Fibroblast of lung (primary cell): ENCODE measurements around the gene SLC6A7.

Source experiments
- EZH2 ChIP-seq: IDR thresholded peaks from 2 replicates; pipeline ENCODE4 v1.5.1; 2012; ENCODE audit warnings: low read length, control low read depth, mild to moderate bottlenecking; ENCODE audit errors: missing control alignments
- TF ChIP-seq, protein P1 (sequence below), 2 donors: IDR thresholded peaks in 1 of 2; conservative IDR thresholded peaks in 1 of 2; 1 replicate in 1 of 2; 2 replicates in 1 of 2; pipeline ENCODE4 v1.5.1; 2011 to 2012; ENCODE audit warnings: low read length in 2 of 2, control low read depth in 1 of 2, inconsistent platforms in 1 of 2, low read depth in 1 of 2, mild to moderate bottlenecking in 1 of 2

DNA sequence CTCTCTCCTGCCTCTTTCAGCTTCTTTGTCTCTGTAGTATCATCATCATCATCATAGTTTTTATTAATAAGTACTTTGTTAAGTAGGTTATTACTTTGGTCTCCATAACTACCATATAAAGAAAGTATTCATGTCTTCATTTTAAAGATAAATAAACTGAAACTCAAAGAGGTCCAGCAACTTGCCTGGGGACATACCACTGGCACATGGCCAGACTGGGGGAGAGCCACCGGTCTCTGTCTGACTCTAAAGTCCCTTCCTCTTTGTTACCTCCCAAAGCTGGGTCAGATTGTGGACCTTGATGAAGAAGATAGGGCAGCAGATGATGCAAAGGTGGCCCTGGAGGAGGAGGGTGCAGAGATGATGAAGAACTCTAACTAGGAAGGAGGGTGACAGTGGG lies 14.8 kb upstream of the SLC6A7 start:
- no peak for TF ChIP-seq EZH2
- TF ChIP-seq, protein P1, sequence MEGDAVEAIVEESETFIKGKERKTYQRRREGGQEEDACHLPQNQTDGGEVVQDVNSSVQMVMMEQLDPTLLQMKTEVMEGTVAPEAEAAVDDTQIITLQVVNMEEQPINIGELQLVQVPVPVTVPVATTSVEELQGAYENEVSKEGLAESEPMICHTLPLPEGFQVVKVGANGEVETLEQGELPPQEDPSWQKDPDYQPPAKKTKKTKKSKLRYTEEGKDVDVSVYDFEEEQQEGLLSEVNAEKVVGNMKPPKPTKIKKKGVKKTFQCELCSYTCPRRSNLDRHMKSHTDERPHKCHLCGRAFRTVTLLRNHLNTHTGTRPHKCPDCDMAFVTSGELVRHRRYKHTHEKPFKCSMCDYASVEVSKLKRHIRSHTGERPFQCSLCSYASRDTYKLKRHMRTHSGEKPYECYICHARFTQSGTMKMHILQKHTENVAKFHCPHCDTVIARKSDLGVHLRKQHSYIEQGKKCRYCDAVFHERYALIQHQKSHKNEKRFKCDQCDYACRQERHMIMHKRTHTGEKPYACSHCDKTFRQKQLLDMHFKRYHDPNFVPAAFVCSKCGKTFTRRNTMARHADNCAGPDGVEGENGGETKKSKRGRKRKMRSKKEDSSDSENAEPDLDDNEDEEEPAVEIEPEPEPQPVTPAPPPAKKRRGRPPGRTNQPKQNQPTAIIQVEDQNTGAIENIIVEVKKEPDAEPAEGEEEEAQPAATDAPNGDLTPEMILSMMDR (conservative IDR thresholded peaks at IDR 0.05 in 1 of 2, IDR thresholded peaks at IDR 0.05 in 1 of 2; ENCODE audit: low read depth in 1 of 2, low read length in 2 of 2), result no peak
